GM19043 (cell line): ENCODE data around the gene GPR148.

Source experiments
- ATAC-seq: cut with Tn5 transposase; IDR thresholded peaks from one replicate; pipeline ENCODE4 v1.9.1; 2021; ENCODE audit warnings: low read depth; ENCODE audit not compliant: unreplicated experiment

Gene GPR148

DNA sequence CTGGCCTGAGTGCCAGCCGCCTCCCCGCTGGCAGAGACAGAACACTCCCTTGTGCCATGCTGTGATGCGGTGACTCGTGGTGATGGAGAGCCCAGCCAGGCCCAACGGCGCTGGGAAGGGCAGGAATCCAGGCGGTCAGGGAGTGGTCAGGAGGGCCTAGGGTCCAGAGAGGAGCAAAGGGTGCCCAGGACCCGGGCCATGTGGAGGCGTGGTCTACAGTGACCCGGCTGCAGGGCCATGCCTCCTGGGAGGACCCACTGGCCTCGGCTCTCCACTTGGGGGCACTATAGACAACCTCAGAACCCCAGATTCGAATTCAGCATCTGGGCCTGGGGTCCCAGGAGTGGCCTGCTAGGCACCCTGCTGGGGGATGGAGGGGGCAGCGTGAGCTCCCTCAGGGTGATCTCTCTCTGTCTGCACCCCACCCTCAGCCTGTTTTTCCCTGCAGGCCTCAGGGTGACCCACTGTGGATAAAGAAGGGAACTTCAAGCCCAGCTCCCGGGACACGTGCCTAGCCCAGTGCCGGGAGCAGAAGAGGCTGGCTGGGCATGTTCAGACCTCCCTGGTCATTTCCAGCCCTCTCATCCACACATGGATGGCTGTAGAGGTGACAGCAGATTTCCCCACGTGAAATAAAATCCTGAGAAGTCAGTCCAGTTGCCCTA, 39.5 kb downstream of the GPR148 start:
- ATAC-seq, result no peak

DNA sequence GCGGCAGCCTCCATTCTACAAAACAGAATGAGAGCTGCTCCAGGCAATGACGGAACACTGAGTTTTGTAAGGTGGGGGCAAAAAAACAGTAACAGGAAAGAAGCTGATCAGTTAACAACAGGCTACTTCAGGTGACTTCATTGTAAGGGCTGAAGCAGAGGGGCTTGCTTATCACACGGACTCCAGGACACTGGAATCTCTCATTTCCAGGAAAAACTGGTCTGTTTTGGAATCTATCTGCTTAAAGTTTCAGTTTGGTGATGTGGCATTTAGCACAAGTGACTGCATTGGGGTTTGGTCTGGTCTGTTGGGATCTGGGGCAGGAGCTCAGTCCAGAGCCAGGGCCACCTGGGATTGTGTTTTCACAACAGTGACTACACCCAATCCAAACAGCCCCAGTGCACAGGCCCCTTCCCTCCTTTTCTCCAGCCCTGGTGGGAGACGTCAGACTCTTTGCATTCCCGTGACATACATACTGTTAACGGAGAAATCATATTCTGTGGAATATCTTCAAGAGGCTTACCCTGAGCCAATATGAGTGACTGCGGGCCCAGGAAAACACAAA, 40.6 kb downstream of the GPR148 start:
- no peak for ATAC-seq

GRCh38 chr2:130776550-130776949, 47.7 kb downstream of the GPR148 start:
- ATAC-seq, result no peak

- ATAC-seq, result no peak
These were observed 49.9 kb downstream of the GPR148 start for GRCh38 chr2:130778781-130779180.
